ENCODE measurements around the gene PSD4.

PSD4 gene

GRCh38 chr2:113185664-113186432 lies 12.1 kb downstream of the PSD4 start:
- DNase-seq = no peak

- DNase-seq = no peak
Observed at GRCh38 chr2:113186433-113186796, 12.6 kb downstream of the PSD4 start.

DNA sequence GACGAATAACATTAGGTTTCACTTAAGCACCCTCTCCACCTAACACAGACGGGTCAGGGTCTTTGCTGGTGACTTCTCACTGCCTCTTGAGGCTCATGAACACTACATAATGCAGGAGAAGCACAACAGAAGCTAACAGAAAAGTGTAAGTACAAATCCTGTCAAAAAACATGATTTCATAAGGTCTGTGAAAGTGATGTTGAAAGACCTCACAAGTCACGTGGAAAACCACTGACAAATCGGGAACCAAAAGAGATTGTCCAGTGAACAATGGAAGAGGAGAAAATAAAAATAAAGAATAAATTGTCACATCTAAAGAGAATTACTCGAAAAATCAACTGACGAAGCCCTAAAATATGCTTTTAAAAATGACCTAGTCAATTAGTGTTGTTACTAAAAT lies 14.0 kb downstream of the PSD4 start:
- no peak for DNase-seq

- no peak for DNase-seq
Observed at GRCh38 chr2:113190871-113191270, 17.1 kb downstream of the PSD4 start.

- DNase-seq = no peak
Observed at GRCh38 chr2:113192459-113193100, 18.8 kb downstream of the PSD4 start.

DNA sequence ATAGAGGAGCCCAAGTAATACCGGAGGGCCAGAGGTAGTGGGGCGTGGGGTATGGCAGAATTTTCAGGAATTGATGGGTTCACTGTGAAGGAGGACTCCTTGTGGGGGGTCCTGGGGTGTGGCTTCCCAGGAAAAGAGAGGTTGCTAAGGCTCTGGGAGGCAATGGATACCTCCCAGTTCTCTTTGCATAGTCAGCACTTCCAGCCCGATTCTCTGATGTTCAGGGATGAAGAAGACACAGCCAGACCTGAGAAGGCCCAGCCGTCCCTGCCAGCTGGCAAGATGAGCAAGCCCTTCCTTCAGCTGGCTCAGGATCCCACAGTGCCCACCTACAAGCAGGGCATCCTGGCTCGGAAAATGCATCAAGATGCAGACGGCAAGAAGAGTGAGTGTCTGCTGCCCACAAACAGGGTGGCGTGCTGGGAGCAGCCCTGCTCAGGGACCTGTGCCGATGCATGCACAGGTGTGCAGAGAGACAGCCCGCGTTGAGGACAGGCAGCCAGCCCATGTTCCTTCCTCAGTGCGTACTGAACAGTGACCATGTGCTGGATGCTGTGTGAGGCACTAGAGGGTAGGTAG lies 22.2 kb downstream of the PSD4 start:
- no peak for DNase-seq

- no peak for DNase-seq
Observed at GRCh38 chr2:113196839-113197238, 23.1 kb downstream of the PSD4 start.

- no peak for DNase-seq
Observed at GRCh38 chr2:113197347-113198047, 23.7 kb downstream of the PSD4 start.

GRCh38 chr2:113198048-113198789 lies 24.4 kb downstream of the PSD4 start:
- DNase-seq = no peak

GRCh38 chr2:113198790-113199612 lies 25.2 kb downstream of the PSD4 start:
- DNase-seq = peak; percentile 74 to 78

- no peak for DNase-seq
Observed at GRCh38 chr2:113200236-113200635, 26.5 kb downstream of the PSD4 start.

DNA sequence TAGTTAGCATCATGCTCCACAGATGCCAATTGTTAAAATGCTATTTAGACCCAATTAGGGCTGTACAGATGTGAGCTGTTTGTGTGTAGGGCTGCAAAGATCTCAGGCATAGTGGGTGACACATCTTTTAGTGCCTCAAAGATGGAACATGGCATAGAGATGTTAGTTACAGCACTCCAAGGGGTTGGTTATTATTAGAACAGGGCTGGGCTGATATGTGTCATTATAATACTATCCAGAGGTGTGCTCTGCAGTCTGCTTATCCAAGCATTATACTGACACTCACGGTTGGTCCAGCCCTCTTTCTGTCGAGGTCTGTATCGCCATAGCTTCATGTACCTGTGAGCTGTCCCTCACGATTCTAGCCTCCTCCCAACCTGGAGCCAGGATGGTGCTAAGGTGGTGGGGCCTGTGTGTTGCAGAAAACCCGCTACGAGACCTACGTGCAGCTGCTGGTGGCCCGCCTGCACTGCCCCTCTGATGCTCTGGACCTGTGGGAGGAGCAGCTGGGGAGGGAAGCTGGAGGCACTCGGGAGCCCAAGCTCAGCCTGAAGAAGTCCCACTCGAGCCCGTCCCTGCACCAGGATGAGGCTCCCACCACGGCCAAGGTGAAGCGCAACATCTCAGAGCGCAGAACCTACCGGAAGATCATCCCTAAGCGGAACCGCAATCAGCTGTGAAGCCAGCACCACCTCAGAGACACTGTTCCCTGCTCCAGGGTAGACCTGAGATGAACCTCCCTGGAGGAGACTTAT lies 27.1 kb downstream of the PSD4 start:
- DNase-seq = no peak

GRCh38 chr2:113201496-113202304 lies 27.9 kb downstream of the PSD4 start:
- no peak for DNase-seq

DNA sequence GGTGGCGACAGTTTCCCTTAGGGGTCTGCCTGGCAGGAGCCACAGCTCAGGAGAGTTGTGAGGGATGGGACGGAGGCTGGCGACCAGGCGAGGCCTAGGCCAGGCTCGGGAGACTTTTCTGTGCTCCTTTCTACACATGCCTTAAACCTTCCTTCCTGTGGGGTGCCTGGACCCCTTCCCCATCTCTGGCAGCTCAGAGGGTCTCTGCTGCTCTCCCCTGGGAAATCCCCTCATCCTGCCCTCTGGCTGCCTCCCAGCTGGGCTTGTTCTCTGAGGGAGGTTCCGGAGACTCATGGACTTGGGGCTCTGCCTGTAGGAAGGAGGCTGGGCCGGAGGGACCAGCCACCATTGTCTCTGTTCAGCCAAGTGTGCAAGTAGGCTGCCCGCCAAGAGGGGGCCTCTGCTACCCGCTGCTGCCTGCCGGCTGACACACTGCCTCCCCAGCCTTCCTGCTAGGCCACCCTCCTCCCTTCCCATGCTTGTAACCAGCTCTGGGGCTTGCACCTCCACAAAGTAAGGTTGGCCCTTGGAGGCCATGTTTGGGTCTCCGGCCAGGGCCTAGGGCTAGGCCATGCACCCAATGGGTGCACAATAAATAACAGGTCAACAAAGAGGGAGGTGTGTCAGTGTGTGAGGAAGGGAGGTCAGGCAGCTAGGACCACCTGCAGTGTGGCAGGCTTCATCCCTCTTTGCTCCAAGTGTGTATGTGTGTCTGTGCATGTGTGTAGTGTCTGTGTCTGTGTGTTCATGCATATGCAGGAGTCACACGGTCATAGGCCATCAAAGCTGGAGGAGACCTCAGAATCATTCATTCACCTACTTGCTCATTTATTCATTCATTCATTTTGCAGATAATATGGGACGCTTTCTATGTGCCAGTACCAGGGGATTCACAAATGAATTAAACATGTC lies 28.8 kb downstream of the PSD4 start:
- DNase-seq = no peak

DNA sequence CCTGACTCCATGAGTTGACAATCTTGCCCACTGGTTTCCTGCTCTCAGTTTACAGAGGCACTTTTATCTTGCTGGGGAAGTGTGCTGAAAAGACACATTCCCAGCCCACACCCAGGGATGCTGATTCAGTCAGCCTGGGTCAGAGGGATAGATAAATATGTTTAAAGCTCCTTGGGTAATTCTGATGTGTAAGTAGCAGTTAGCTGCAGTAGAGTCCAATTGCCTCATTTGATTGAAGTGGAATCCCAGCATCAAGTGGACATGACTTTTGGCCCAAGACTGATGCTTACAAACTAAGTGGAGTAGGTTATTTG lies 29.4 kb downstream of the PSD4 start:
- no peak for DNase-seq

GRCh38 chr2:113203901-113204519 lies 30.2 kb downstream of the PSD4 start:
- peak; percentile 70 to 73 for DNase-seq

GRCh38 chr2:113206251-113206650 lies 32.5 kb downstream of the PSD4 start:
- DNase-seq = no peak

GRCh38 chr2:113207021-113207420 lies 33.2 kb downstream of the PSD4 start:
- no peak for DNase-seq

- DNase-seq = no peak
Observed at GRCh38 chr2:113208396-113208795, 34.6 kb downstream of the PSD4 start.

Measured in activated CD4-positive, alpha-beta T cell treated with anti-CD3 and anti-CD28 coated beads, Interleukin-2, amount 50 U/mL, for 4 hours (primary cell).